Suprapubic skin (tissue), 4 donors: ENCODE measurements around the gene HLA-DRB1. TPM values are rescaled to one million over a fixed set of nuclear protein-coding genes. Genes with fewer than 3 reads are reported as not detected.

ENCODE experiments used
- DNase-seq, 2 donors: peaks; one replicate each; pipeline ENCODE4 v3.0.0-alpha.2; 2019; ENCODE audit warnings: low spot score in 2 of 2
- H3K27ac ChIP-seq: fragments of 200-600 bp; sonication (generic); one replicate; pipeline ENCODE4 v1.5.1; 2019
- H3K27me3 ChIP-seq: fragments of 200-600 bp; sonication (generic); one replicate; pipeline ENCODE4 v1.5.1; 2019
- H3K36me3 ChIP-seq: fragments of 200-600 bp; sonication (generic); one replicate; pipeline ENCODE4 v1.5.1; 2019
- H3K4me1 ChIP-seq: fragments of 200-600 bp; sonication (generic); one replicate; pipeline ENCODE4 v1.5.1; 2019
- H3K4me3 ChIP-seq: fragments of 200-600 bp; sonication (generic); one replicate; pipeline ENCODE4 v1.5.1; 2019; ENCODE audit warnings: mild to moderate bottlenecking
- H3K9me3 ChIP-seq: fragments of 200-600 bp; sonication (generic); one replicate; pipeline ENCODE4 v1.5.1; 2019
- EP300 ChIP-seq: sonication (generic); formaldehyde crosslinking; IDR thresholded peaks from one replicate; pipeline ENCODE4 v1.6.1; 2017; ENCODE audit warnings: antibody characterized with exemption
- POLR2A ChIP-seq, 2 donors: fragments of 450-650 bp; IDR thresholded peaks; one replicate each; pipeline ENCODE4 v1.6.1; 2017; ENCODE audit warnings: antibody characterized with exemption in 2 of 2, mild to moderate bottlenecking in 2 of 2, moderate library complexity in 2 of 2
- POLR2AphosphoS5 ChIP-seq, 3 donors: sonication (generic); formaldehyde crosslinking; IDR thresholded peaks; one replicate each; pipeline ENCODE4 v1.6.1; 2017; ENCODE audit warnings: antibody characterized with exemption in 3 of 3
- WGBS: methylation state at CpG from one replicate; pipeline ENCODE4 v1.1.5; 2018; 5-methylcytosine and 5-hydroxymethylcytosine counted together
- total RNA-seq, 4 donors: library from RNA; depleted of rRNA; stranded (reverse); fragments of >200 nt; gene quantifications; one replicate each; pipeline ENCODE4 v1.1.0, GENCODE V29; 2016
- TF ChIP-seq, protein P1 (sequence below), 2 donors: fragments of 200-600 bp in 1 of 2; fragments of 450-650 bp in 1 of 2; sonication (generic) in 1 of 2; IDR thresholded peaks; one replicate each; pipeline ENCODE4 v1.5.1; 2016 to 2019; ENCODE audit warnings: antibody characterized with exemption in 2 of 2, mild to moderate bottlenecking in 1 of 2, moderate library complexity in 1 of 2

The HLA-DRB1 gene
- total RNA-seq, 4 donors from 2014 or later, result 28.0 to 39.3 (median 37.0) TPM

DNA sequence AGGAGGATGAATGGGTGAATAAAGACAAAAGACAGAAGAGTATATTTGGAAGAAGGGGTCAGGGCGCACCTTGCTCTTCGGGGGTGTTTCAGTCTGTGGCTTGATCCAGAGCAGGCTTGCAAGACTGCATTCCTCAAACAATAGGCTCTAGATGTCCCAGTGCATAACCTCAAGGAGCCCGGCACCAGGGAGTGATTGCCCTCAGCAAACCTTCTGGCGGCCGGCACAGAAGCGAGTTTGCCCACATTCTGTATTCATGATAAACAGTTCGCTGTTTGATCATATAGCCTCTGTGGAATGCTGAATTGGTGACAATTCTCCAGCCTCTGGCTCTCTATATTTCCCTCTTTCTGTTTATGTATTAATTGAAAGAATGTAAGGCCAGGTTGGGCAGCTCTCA, 29.9 kb downstream of the HLA-DRB1 start:
- no peak overlapping the region for H3K27ac ChIP-seq
- no peaks in the 10 kb centered on the region for H3K36me3 ChIP-seq
- no peaks in the 10 kb centered on the region for H3K27me3 ChIP-seq
- TF ChIP-seq POLR2A (IDR thresholded peaks at IDR 0.05) (no peak), POLR2AphosphoS5 (IDR thresholded peaks at IDR 0.05) (no peak), EP300 (no peak)
- TF ChIP-seq, protein P1, sequence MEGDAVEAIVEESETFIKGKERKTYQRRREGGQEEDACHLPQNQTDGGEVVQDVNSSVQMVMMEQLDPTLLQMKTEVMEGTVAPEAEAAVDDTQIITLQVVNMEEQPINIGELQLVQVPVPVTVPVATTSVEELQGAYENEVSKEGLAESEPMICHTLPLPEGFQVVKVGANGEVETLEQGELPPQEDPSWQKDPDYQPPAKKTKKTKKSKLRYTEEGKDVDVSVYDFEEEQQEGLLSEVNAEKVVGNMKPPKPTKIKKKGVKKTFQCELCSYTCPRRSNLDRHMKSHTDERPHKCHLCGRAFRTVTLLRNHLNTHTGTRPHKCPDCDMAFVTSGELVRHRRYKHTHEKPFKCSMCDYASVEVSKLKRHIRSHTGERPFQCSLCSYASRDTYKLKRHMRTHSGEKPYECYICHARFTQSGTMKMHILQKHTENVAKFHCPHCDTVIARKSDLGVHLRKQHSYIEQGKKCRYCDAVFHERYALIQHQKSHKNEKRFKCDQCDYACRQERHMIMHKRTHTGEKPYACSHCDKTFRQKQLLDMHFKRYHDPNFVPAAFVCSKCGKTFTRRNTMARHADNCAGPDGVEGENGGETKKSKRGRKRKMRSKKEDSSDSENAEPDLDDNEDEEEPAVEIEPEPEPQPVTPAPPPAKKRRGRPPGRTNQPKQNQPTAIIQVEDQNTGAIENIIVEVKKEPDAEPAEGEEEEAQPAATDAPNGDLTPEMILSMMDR (IDR thresholded peaks at IDR 0.05), result no peak
- no peak overlapping the region for H3K4me3 ChIP-seq
- DNase-seq, result no peak
- H3K9me3 ChIP-seq, result no peaks in the 10 kb centered on the region
- H3K4me1 ChIP-seq, result no peaks in the 10 kb centered on the region
- 93% methylated on average over 7 of the region's 7 CpGs for WGBS

DNA sequence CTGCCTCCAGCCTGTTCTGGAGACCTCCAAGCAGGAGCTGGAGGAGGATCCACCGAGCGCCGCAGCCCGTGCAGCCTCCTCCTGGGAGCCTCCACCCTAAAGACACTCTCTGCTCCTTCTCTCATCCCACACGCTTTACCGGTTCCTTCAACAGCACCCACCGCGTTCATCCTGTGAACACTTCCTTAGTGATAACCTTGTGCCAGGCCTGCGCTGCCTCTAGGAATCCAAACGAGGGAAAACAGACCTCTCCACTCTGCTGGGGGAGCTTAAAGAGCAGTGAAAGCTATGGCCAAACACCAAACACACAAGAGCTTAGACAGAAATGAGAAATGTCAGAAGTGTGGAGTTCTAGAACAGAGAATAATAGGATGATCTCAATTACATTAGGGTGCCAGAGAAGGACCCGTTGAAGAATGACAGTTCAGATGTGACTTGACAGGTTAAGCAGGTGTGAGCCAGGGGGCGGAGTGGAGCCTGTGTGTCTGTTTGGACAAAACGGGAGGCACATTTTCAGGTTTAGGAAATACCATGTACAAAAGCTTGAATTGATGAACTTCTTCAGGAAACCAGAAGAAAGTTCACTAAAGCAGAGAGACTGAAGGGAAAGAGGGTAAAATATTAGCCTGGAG, 31.1 kb downstream of the HLA-DRB1 start:
- whole genome bisulfite sequencing, result 42% methylated on average over 9 of the region's 13 CpGs
- Histone ChIP-seq H3K36me3 (no peaks in the 10 kb centered on the region), H3K27ac (no peak overlapping the region), H3K9me3 (no peaks in the 10 kb centered on the region), H3K4me3 (no peak overlapping the region), H3K27me3 (no peaks in the 10 kb centered on the region), H3K4me1 (no peaks in the 10 kb centered on the region)
- TF ChIP-seq POLR2AphosphoS5 (IDR thresholded peaks at IDR 0.05) (no peak), POLR2A (IDR thresholded peaks at IDR 0.05) (no peak), EP300 (no peak)
- TF ChIP-seq, protein P1 (IDR thresholded peaks at IDR 0.05), result no peak
- DNase-seq, result no peak

DNA sequence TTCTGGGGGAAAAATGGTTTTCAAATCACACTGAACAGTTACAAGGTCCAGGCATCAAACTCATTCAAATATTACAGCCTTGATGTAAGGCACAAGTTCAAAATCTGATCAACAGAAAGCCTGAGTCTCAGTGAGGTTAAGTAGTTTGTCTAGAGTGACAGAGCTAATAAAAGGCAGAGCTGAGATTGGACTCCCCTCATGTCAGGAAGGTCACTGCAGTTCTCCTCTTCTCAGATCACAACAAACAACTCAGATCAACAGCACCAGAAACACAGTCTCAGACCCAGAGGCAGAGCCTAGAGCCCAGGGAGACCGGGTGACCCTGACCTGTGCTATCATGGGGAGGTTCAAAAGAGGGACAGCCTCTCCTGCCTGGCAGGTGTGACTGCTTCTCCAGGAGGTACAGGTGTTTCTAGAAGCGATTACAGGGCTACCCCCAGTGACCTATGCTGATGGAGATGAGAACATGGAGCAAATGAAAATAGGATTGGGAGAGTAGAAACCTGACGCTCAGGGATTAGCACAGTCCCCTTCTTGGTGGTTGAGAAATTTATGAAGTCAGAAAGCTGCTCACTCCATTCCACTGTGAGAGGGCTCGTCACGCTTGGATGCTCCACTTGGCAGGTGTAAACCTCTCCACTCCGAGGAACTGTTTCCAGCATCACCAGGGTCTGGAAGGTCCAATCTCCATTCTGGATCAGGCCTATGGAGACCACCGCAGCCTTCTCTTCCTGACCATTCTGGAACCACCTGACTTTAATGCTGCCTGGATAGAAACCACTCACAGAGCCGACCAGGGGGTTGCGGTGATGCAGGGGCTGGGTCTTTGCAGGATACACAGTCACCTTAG, 35.3 kb downstream of the HLA-DRB1 start:
- DNase-seq, result no peak
- no peaks in the 10 kb centered on the region for H3K36me3 ChIP-seq
- H3K4me3 ChIP-seq, result no peak overlapping the region
- 76% methylated on average over 7 of the region's 9 CpGs for WGBS
- H3K9me3 ChIP-seq, result no peaks in the 10 kb centered on the region
- no peaks in the 10 kb centered on the region for H3K27me3 ChIP-seq
- TF ChIP-seq POLR2A (IDR thresholded peaks at IDR 0.05), result no peak
- no peak overlapping the region for H3K27ac ChIP-seq
- no peaks in the 10 kb centered on the region for H3K4me1 ChIP-seq

DNA sequence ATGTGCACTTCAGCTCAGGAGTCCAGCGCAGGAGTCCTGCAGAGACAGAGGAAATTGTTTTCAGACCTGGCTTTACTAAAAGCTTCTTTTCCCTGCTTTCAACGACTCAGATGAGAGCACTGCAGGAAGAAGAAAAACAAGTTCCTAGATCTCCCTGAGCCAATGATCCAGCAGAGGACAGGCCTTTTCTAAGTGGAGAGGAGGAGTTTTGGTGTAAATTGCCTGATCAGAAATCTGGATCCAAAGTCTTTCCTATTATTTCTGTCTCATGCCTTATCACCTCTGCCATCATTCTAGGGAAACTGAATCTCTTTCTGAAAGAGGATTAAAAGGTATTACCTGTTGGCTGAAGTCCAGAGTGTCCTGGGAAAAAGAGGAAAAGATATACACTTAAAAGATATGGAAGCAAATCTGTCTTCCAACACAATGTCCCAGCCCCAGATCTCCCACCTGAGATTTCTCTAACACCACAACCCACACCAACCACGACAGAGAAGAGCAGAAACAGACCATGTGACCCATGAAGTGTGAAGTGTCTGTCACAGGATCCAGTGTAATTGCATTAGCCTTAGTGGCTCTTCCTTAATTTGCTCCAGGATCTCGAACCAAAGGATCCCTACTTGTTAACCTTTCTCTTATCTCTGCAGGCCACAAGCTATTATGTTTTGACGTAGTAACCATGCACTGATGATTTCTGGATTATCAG, 36.5 kb downstream of the HLA-DRB1 start:
- TF ChIP-seq EP300 (no peak), POLR2A (IDR thresholded peaks at IDR 0.05) (no peak), POLR2AphosphoS5 (IDR thresholded peaks at IDR 0.05) (no peak)
- TF ChIP-seq, protein P1 (IDR thresholded peaks at IDR 0.05), result no peak
- Histone ChIP-seq H3K27ac (no peak overlapping the region), H3K36me3 (no peaks in the 10 kb centered on the region), H3K4me1 (no peaks in the 10 kb centered on the region), H3K27me3 (no peaks in the 10 kb centered on the region), H3K4me3 (no peak overlapping the region), H3K9me3 (no peaks in the 10 kb centered on the region)
- no peak for DNase-seq
- WGBS, result 28% methylated on average over 5 of the region's 5 CpGs

DNA sequence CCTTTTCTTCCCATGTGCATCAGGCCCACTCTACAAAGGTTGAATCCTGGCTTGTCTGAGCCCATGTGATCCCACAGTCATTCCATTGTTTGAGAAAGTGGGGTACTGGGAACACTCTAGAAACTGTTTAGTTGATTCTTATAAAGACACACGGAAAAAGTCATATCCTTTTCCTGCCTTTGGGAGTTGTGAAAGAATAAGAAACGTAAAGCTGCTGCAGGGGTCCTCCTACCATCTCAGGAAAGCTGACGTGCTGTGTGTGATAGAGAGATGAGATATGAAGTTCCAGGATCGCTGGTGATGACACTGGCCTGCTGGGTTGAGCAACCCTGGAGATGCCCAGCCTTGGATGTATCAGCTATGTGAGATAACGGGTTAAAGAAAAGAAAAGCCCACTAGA, 38.2 kb downstream of the HLA-DRB1 start:
- H3K9me3 ChIP-seq, result no peaks in the 10 kb centered on the region
- DNase-seq, result no peak
- TF ChIP-seq EP300, result no peak
- no peak for TF ChIP-seq POLR2AphosphoS5 (IDR thresholded peaks at IDR 0.05)
- no peak for TF ChIP-seq POLR2A (IDR thresholded peaks at IDR 0.05)
- TF ChIP-seq, protein P1 (IDR thresholded peaks at IDR 0.05), result no peak
- H3K36me3 ChIP-seq, result no peaks in the 10 kb centered on the region
- H3K27me3 ChIP-seq, result no peaks in the 10 kb centered on the region
- no peak overlapping the region for H3K27ac ChIP-seq
- H3K4me1 ChIP-seq, result no peaks in the 10 kb centered on the region
- H3K4me3 ChIP-seq, result no peak overlapping the region
- 48% methylated on average over 5 of the region's 5 CpGs for WGBS
